HL-60 (cell line): ENCODE results near the gene LAMC1.

Experiments used
- DNase-seq, 2 experiments: peaks; one replicate each; pipeline ENCODE4 v3.0.0-alpha.2; 2010 to 2020; ENCODE audit warnings: low read depth in 1 of 2, low spot score in 1 of 2
- H3K27ac ChIP-seq: fragments of 250-450 bp; sonication (Bioruptor Pico); replicated peaks from 2 replicates; pipeline ENCODE4 v1.5.1; 2020; ENCODE audit warnings: mild to moderate bottlenecking, moderate library complexity
- H3K27me3 ChIP-seq: fragments of 250-450 bp; sonication (Bioruptor Pico); 2 replicates; pipeline ENCODE4 v1.5.1; 2021; ENCODE audit warnings: mild to moderate bottlenecking, moderate library complexity; ENCODE audit not compliant: insufficient read depth, poor library complexity, severe bottlenecking
- H3K4me3 ChIP-seq: replicated peaks from 2 replicates; pipeline ENCODE4 v1.5.1; 2011; ENCODE audit warnings: mild to moderate bottlenecking, control low read depth, low read length; ENCODE audit not compliant: insufficient read depth
- CTCF ChIP-seq: IDR thresholded peaks from one replicate; pipeline ENCODE4 v1.5.1; 2011; ENCODE audit warnings: low read length, control low read depth, inconsistent platforms; ENCODE audit not compliant: insufficient read depth
- GABPA ChIP-seq: IDR thresholded peaks from 2 replicates; pipeline ENCODE4 v1.6.1; 2012; ENCODE audit warnings: low read depth
- POLR2AphosphoS5 ChIP-seq: IDR thresholded peaks from 2 replicates; pipeline ENCODE4 v1.6.1; 2012; ENCODE audit warnings: low read depth
- REST ChIP-seq: IDR thresholded peaks from 2 replicates; pipeline ENCODE4 v1.6.1; 2012; ENCODE audit warnings: low read depth; ENCODE audit not compliant: insufficient replicate concordance
- SPI1 ChIP-seq: IDR thresholded peaks from 2 replicates; pipeline ENCODE4 v1.6.1; 2012; ENCODE audit warnings: low read depth, mild to moderate bottlenecking, borderline replicate concordance

The LAMC1 gene

DNA sequence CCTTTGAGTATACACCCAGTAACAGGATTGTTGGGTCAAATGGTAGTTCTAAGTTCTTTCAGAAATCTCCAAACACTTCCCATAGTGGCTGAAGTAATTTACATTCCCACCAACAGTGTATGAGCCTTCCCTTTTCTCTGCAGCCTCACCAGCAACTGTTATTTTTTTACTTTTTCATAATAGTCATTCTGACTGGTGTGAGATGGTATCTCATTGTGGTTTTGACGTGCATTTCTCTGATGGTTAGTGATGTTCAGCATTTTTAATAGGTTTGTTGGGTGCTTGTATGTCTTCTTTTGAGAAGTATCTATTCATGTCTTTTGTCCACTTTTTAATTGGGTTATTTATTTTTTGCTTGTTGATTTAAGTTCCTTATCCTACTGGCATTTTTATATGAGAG lies 26.4 kb upstream of the LAMC1 start:
- H3K27me3 ChIP-seq = no peaks in the 10 kb centered on the region
- H3K27ac ChIP-seq = no peak overlapping the region
- no peak overlapping the region for H3K4me3 ChIP-seq
- no peak for TF ChIP-seq POLR2AphosphoS5
- no peak for TF ChIP-seq CTCF
- TF ChIP-seq SPI1 = no peak
- TF ChIP-seq GABPA = no peak
- TF ChIP-seq REST = no peak
- no peak for DNase-seq

- DNase-seq = no peak
- no peaks in the 10 kb centered on the region for H3K27me3 ChIP-seq
- no peak overlapping the region for H3K4me3 ChIP-seq
- H3K27ac ChIP-seq = no peak overlapping the region
- TF ChIP-seq CTCF = no peak
- no peak for TF ChIP-seq REST
- no peak for TF ChIP-seq POLR2AphosphoS5
- TF ChIP-seq SPI1 = no peak
- no peak for TF ChIP-seq GABPA
These were observed 24.7 kb upstream of the LAMC1 start for GRCh38 chr1:182998482-182998881.

- H3K4me3 ChIP-seq = no peak overlapping the region
- TF ChIP-seq CTCF (no peak), REST (no peak), GABPA (no peak), POLR2AphosphoS5 (no peak), SPI1 (no peak)
- DNase-seq = no peak
- H3K27me3 ChIP-seq = no peaks in the 10 kb centered on the region
- no peak overlapping the region for H3K27ac ChIP-seq
These were observed 22.9 kb upstream of the LAMC1 start for GRCh38 chr1:183000167-183000962.
